ENCODE data around the gene STAM. TPM values are rescaled to one million over a fixed set of nuclear protein-coding genes. Genes with fewer than 3 reads are reported as not detected.
A peak's percentile ranks its signal among the peaks of the same experiment; 100 is the strongest.

The STAM gene
- total RNA-seq, 1 experiment from 2014 or later = 29.3 TPM

- no peak overlapping the region for H4K8ac ChIP-seq (replicated peaks; ENCODE audit: insufficient read length, low read depth, low read length)
- H4K20me1 ChIP-seq (ENCODE audit: control insufficient read depth, insufficient read depth, insufficient read length) = no peaks in the 10 kb centered on the region
- H3K79me2 ChIP-seq (ENCODE audit: insufficient read depth, low read length) = no peaks in the 10 kb centered on the region
- H2BK20ac ChIP-seq (ENCODE audit: low read depth, low read length, poor library complexity, severe bottlenecking) = no peak overlapping the region
- no peak overlapping the region for H4K91ac ChIP-seq (ENCODE audit: insufficient read length, low read depth, low read length)
- no peak overlapping the region for H3K56ac ChIP-seq (ENCODE audit: insufficient read length, low read depth, low read length)
- no peaks in the 10 kb centered on the region for H3K23me2 ChIP-seq (ENCODE audit: insufficient read length, low read depth, low read length, poor library complexity, severe bottlenecking)
- H2AFZ ChIP-seq (ENCODE audit: low read length) = no peak overlapping the region
- Mint-ChIP-seq H3K4me1 (no peaks in the 10 kb centered on the region), H3K4me3 (no peak overlapping the region), H3K27me3 (ENCODE audit: low read depth) (no peaks in the 10 kb centered on the region), H3K27ac (no peak overlapping the region), H3K9me3 (no peaks in the 10 kb centered on the region), H3K36me3 (ENCODE audit: insufficient read depth in 1 of 3, low read depth in 3 of 3) (peaks cover 0 to 7% (median 5%) of the 10 kb centered on the region in 3 experiments; a peak in 1 of 7 replicates)
- H2BK120ac ChIP-seq (ENCODE audit: low read depth, low read length, poor library complexity, severe bottlenecking) = no peak overlapping the region
- H3T11ph ChIP-seq (ENCODE audit: low read length) = no peak overlapping the region
- no CpG with 5 or more reads among the region's 9 CpGs for WGBS (ENCODE audit: extremely low coverage, insufficient read length, low lambda C conversion rate)
- no peak for DNase-seq
- no peak overlapping the region for H3K27ac ChIP-seq (ENCODE audit: insufficient read length, low read depth, low read length)
- no peak overlapping the region for H2BK12ac ChIP-seq (ENCODE audit: insufficient read length, low read depth, low read length)
- no peak overlapping the region for H3K9ac ChIP-seq (ENCODE audit: extremely low read depth, insufficient read length, low read length)
- no peak overlapping the region for H3K14ac ChIP-seq (ENCODE audit: insufficient read depth, low read length)
- H3K4ac ChIP-seq (ENCODE audit: low read depth, low read length) = no peak overlapping the region
- H3K9me3 ChIP-seq (ENCODE audit: control insufficient read depth, low read depth, low read length) = no peaks in the 10 kb centered on the region
- H3K4me1 ChIP-seq (ENCODE audit: insufficient read depth, low read length) = no peaks in the 10 kb centered on the region
- no peak overlapping the region for H3K18ac ChIP-seq (ENCODE audit: insufficient read length, low read depth, low read length)
- no peaks in the 10 kb centered on the region for H3K79me1 ChIP-seq (ENCODE audit: insufficient read depth, low read depth, low read length, poor library complexity, severe bottlenecking)
- no peak overlapping the region for H3K4me2 ChIP-seq (ENCODE audit: insufficient read depth, insufficient read length, low read length)
- no peak overlapping the region for H2BK15ac ChIP-seq (ENCODE audit: low read depth, low read length)
- H2BK5ac ChIP-seq (ENCODE audit: insufficient read length, low read length) = no peak overlapping the region
- no peak overlapping the region for H3K23ac ChIP-seq (ENCODE audit: insufficient read length, low read depth, low read length)
- no peaks in the 10 kb centered on the region for H3K27me3 ChIP-seq (ENCODE audit: insufficient read depth, low read length)
- no peak overlapping the region for H4K5ac ChIP-seq (ENCODE audit: insufficient read length, low read depth, low read length)
- H2AK5ac ChIP-seq (ENCODE audit: insufficient read length, low read length) = no peak overlapping the region
- peak; percentile 89 for TF ChIP-seq CTCF (conservative IDR thresholded peaks at IDR 0.05)
Observed at GRCh38 chr10:17607603-17608332, 36.2 kb upstream of the STAM start.

Data from H9 (cell line).